IMR-90 (cell line): ENCODE measurements around the gene RFX6.

Source experiments
- CEBPB ChIP-seq: IDR thresholded peaks from 2 replicates; pipeline ENCODE4 v1.6.1; 2012; ENCODE audit warnings: low read depth, low read length, improper control_type of control experiment
- CTCF ChIP-seq: conservative IDR thresholded peaks from 2 replicates; pipeline ENCODE4 v1.5.1; 2012; ENCODE audit warnings: mild to moderate bottlenecking, low read depth, low read length, improper control_type of control experiment
- FOS ChIP-seq: fragments of 150-350 bp; IDR thresholded peaks from 2 replicates; pipeline ENCODE4 v1.6.1; 2016; ENCODE audit warnings: low read depth, low read length
- POLR2A ChIP-seq: IDR thresholded peaks from 2 replicates; pipeline ENCODE4 v1.6.1; 2012; ENCODE audit warnings: mild to moderate bottlenecking, low read depth, low read length
- RAD21 ChIP-seq: IDR thresholded peaks from 2 replicates; pipeline ENCODE4 v1.6.1; 2012; ENCODE audit warnings: low read length, improper control_type of control experiment
- SMC3 ChIP-seq: fragments of 150-350 bp; IDR thresholded peaks from 2 replicates; pipeline ENCODE4 v1.6.1; 2016; ENCODE audit warnings: low read depth, mild to moderate bottlenecking, antibody characterized with exemption, low read length, moderate library complexity

- TF ChIP-seq CTCF (no peak), RAD21 (no peak), POLR2A (no peak), CEBPB (no peak), SMC3 (no peak), FOS (no peak)
Observed at GRCh38 chr6:116954335-116954734, 77.3 kb downstream of the RFX6 start.
